HG03342 (cell line): ENCODE measurements around the gene RNF128.
A peak's percentile ranks its signal among the peaks of the same experiment; 100 is the strongest.
"Not testable (repeated sequence)": the region's sequence is repeated elsewhere in the genome, so short reads cannot be mapped to it uniquely, and the experiment has no call there.

ENCODE experiments used
- ATAC-seq: cut with Tn5 transposase; IDR thresholded peaks from one replicate; pipeline ENCODE4 v1.9.1; 2021; ENCODE audit warnings: mild to moderate bottlenecking, moderate library complexity; ENCODE audit not compliant: unreplicated experiment

Gene RNF128

GRCh38 chrX:106742805-106743204 is 16.3 kb downstream of the RNF128 start:
- no peak for ATAC-seq

DNA sequence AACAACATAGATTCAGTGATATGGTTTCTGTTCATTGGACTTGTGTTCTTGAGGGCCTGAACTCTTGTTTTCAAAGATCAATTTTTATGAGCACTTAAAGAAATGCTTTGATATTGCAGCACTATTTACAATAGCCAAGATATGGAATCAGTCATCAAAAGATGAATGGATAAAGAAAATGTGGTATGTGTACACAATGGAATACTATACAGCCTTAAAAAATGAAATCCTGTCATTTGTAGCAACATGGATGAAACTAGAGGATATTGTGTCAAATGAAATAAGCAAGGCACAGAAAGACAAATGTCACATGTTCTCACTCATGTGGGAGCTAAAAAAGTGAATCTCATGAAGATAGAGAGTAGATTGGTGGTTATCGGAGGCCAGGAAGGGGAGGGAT is 21.9 kb downstream of the RNF128 start:
- ATAC-seq: no peak

GRCh38 chrX:106751407-106751806 is 24.9 kb downstream of the RNF128 start:
- no peak for ATAC-seq

DNA sequence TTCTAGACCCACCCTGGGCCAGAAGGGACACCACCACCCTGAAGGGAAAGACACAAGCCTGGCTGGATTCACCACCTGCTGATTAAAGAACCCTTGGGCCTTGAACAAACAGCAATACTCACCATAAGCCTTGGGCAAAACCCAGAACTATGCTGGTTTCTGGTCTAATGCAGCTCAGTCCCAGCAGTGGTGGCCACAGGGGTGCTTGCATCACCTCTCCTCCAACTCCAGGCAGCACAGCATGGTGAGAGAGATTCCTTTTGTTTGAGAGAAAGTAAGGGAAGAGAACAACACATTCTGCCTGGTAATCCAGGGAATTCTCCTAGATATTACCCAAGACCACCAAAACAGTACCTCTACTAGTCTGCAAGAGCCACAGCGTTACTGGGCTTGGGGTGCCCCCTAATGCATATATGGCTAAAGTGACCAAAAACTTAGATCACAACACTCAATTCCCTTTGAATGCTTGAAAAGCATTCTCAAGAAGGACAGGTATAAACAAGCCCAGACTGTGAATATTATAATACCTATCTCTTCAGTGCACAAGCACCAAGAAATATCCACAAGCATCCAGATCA is 25.7 kb downstream of the RNF128 start:
- ATAC-seq: no peak

GRCh38 chrX:106769288-106769687 is 42.8 kb downstream of the RNF128 start:
- ATAC-seq: not testable (repeated sequence)

GRCh38 chrX:106774981-106775380 is 48.5 kb downstream of the RNF128 start:
- no peak for ATAC-seq

GRCh38 chrX:106780264-106780663 is 53.8 kb downstream of the RNF128 start:
- ATAC-seq: no peak

GRCh38 chrX:106780664-106781377 is 54.3 kb downstream of the RNF128 start:
- no peak for ATAC-seq

DNA sequence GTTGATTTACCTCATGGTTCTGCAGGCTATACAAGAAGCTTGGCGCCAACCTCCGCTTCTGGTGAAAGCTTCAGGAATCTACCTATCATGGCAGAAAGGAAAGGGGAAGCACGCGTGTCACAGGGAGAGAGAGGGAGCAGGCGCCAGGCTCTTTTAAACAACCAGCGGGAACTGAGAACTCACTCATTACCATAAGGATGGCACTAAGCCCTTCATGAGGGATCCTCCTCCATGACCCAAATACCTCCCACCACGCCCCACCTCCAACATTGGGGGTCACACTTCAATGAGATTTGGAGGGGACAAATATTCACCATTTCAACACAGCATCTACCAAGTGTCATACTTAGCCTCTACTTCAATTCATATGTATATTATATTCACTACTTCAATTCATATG is 57.2 kb downstream of the RNF128 start:
- no peak for ATAC-seq

DNA sequence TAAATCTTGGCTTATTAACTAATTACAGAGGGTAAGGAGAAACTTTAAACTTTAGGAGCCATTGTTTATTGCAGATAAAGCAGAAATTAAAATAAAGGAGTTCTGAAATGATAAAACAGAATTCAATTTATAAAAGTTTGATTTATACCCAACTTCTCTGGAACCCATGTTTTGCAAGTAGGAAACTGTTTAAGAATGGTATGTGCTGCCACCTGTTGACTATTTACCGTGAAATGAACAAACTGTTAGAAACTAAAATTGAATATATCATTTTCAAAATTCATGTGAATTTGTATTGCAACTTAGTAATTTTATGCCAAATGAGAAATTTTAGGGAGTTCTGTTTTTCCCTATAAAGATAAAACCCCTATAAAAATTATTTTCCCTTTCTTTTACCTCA is 65.0 kb downstream of the RNF128 start:
- no peak for ATAC-seq

GRCh38 chrX:106802063-106802387 is 75.5 kb downstream of the RNF128 start:
- peak; percentile 19 for ATAC-seq

- peak; percentile 92 for ATAC-seq
Observed at GRCh38 chrX:106802388-106803275, 76.1 kb downstream of the RNF128 start, which contains the start of gene TBC1D8B. TSS of gene TBC1D8B (plus strand) at chrX:106802673. CDS start at chrX:106802854, 181 bp downstream.

GRCh38 chrX:106811131-106811910 is 84.8 kb downstream of the RNF128 start:
- no peak for ATAC-seq

GRCh38 chrX:106812930-106813329 is 86.4 kb downstream of the RNF128 start:
- ATAC-seq: not testable (repeated sequence)

DNA sequence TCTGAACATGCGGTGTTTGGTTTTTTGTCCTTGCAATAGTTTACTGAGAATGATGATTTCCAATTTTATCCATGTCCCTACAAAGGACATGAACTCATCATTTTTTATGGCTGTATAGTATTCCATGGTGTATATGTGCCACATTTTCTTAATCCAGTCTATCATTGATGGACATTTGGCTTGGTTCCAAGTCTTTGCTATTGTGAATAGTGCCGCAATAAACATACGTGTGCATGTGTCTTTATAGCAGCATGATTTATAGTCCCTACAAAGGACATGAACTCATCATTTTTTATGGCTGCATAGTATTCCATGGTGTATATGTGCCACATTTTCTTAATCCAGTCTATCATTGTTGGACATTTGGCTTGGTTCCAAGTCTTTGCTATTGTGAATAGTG is 87.6 kb downstream of the RNF128 start:
- not testable (repeated sequence) for ATAC-seq
